Parathyroid adenoma (tissue), 2 donors: ENCODE measurements around the gene CEP162.
"Not testable (repeated sequence)": the region's sequence is repeated elsewhere in the genome, so short reads cannot be mapped to it uniquely, and the experiment has no call there.

Source experiments
- H2AFZ ChIP-seq: fragments of 300-600 bp; sonication (generic); one replicate; pipeline ENCODE4 v1.7.0; 2017; ENCODE audit warnings: antibody characterized with exemption, mild to moderate bottlenecking
- H3K27ac ChIP-seq: fragments of 300-600 bp; sonication (generic); one replicate; pipeline ENCODE4 v1.7.0; 2017
- H3K27me3 ChIP-seq: fragments of 300-600 bp; sonication (generic); one replicate; pipeline ENCODE4 v1.7.0; 2017; ENCODE audit warnings: low read length; ENCODE audit not compliant: control insufficient read depth, insufficient read depth
- H3K36me3 ChIP-seq: fragments of 300-600 bp; sonication (generic); one replicate; pipeline ENCODE4 v1.7.0; 2017; ENCODE audit warnings: low read length; ENCODE audit not compliant: control insufficient read depth, insufficient read depth
- H3K4me1 ChIP-seq: fragments of 300-600 bp; sonication (generic); one replicate; pipeline ENCODE4 v1.7.0; 2017; ENCODE audit warnings: control low read depth
- H3K4me2 ChIP-seq: fragments of 300-600 bp; sonication (generic); one replicate; pipeline ENCODE4 v1.7.0; 2017; ENCODE audit warnings: low read length
- H3K4me3 ChIP-seq: fragments of 300-600 bp; sonication (generic); one replicate; pipeline ENCODE4 v1.7.0; 2017; ENCODE audit warnings: low read depth, low read length
- H3K79me2 ChIP-seq: fragments of 300-600 bp; sonication (generic); one replicate; pipeline ENCODE4 v1.7.0; 2017; ENCODE audit warnings: control low read depth
- H3K9ac ChIP-seq: fragments of 300-600 bp; sonication (generic); one replicate; pipeline ENCODE4 v1.7.0; 2017; ENCODE audit warnings: mild to moderate bottlenecking
- H3K9me3 ChIP-seq: fragments of 300-600 bp; sonication (generic); one replicate; pipeline ENCODE4 v1.7.0; 2017; ENCODE audit warnings: low read length; ENCODE audit not compliant: control insufficient read depth
- TF ChIP-seq, protein P1 (sequence below): fragments of 300-600 bp; sonication (generic); IDR thresholded peaks from one replicate; pipeline ENCODE4 v1.7.0; 2017; ENCODE audit warnings: antibody characterized with exemption, mild to moderate bottlenecking
- donor health status: primary hyperparathyroidism.

CEP162 gene

DNA sequence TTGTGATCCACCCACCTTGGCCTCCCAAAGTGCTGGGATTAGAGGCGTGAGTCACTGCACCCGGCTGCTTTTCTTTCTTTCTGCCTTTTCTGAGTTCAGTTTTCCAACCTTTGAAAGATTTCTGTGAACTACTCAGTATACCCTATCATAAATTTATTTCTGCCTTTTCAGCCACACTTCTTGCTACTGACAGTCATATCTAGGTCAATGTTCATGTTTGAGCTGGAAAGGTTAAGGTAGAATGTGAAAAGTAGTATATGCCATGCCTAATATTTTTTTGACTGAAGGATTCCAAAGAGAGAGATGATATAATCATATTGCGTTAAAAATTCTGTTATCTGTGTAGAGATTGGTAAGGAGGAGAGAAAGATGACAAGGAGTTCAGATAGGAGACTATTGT is 25.9 kb upstream of the CEP162 start:
- Histone ChIP-seq H3K36me3 (no peaks in the 10 kb centered on the region), H3K27me3 (peaks cover 2% of the 10 kb centered on the region), H3K4me1 (no peaks in the 10 kb centered on the region), H3K4me2 (no peak overlapping the region), H2AFZ (no peak overlapping the region), H3K9me3 (no peaks in the 10 kb centered on the region), H3K79me2 (no peaks in the 10 kb centered on the region), H3K4me3 (no peak overlapping the region), H3K27ac (no peak overlapping the region), H3K9ac (no peak overlapping the region)
- TF ChIP-seq, protein P1, sequence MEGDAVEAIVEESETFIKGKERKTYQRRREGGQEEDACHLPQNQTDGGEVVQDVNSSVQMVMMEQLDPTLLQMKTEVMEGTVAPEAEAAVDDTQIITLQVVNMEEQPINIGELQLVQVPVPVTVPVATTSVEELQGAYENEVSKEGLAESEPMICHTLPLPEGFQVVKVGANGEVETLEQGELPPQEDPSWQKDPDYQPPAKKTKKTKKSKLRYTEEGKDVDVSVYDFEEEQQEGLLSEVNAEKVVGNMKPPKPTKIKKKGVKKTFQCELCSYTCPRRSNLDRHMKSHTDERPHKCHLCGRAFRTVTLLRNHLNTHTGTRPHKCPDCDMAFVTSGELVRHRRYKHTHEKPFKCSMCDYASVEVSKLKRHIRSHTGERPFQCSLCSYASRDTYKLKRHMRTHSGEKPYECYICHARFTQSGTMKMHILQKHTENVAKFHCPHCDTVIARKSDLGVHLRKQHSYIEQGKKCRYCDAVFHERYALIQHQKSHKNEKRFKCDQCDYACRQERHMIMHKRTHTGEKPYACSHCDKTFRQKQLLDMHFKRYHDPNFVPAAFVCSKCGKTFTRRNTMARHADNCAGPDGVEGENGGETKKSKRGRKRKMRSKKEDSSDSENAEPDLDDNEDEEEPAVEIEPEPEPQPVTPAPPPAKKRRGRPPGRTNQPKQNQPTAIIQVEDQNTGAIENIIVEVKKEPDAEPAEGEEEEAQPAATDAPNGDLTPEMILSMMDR: no peak

DNA sequence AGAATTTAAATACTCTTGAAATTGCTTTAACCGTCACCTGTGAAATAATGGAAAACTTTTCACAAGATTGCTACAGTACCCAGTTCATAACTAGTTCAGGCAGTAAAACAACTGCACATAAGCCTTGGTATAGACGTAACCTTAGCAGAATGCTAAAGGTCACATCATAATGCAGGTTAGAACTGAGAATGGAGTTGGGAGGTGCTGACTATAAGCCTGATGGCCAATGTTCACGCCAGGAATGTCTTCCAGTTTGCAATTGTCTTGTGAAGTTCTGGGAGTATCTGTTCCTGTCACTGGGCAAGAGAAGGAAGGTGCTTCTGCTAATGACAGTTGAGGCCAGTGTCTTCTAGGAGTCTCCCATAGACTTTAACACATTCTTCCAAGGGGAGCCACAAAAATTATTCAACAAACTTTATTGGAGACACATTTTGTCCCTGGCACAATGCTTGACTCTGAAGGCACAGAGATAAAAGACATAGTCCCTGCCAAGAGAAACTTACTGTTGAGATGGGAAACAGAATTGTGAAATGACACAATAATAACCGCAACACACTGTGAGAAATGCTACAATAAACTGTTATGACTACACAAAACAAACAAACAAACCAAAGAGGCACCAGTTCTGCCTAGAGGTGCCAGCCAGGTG is 24.6 kb upstream of the CEP162 start:
- Histone ChIP-seq H3K4me2 (no peak overlapping the region), H3K4me3 (no peak overlapping the region), H3K36me3 (no peaks in the 10 kb centered on the region), H3K79me2 (no peaks in the 10 kb centered on the region), H3K27ac (no peak overlapping the region), H3K9ac (no peak overlapping the region), H2AFZ (no peak overlapping the region), H3K9me3 (no peaks in the 10 kb centered on the region), H3K27me3 (peaks cover 2% of the 10 kb centered on the region), H3K4me1 (no peaks in the 10 kb centered on the region)
- TF ChIP-seq, protein P1: no peak

DNA sequence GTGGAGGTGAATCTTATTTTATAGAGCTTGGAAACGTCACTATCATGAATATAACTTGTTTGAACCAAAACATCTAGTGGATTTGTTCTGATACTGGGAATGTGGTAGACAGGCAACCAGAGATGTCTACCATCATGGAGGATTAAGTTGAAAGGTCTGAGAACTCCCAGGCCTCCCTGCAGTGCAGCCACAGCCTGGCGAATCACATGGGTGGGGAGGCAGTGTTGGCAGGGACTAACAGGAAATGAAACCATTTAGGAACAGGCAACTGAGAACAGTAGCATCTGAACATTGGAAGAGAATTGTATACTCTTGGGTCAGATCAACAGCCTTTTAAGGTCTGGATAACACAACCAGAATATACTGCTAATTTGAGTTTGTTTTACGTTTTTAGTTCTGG is 22.3 kb upstream of the CEP162 start:
- H3K27me3 ChIP-seq: peaks cover 2% of the 10 kb centered on the region
- H3K79me2 ChIP-seq: no peaks in the 10 kb centered on the region
- H3K4me1 ChIP-seq: no peaks in the 10 kb centered on the region
- H2AFZ ChIP-seq: no peak overlapping the region
- no peak overlapping the region for H3K27ac ChIP-seq
- H3K9me3 ChIP-seq: no peaks in the 10 kb centered on the region
- H3K4me2 ChIP-seq: no peak overlapping the region
- H3K4me3 ChIP-seq: no peak overlapping the region
- H3K36me3 ChIP-seq: no peaks in the 10 kb centered on the region
- TF ChIP-seq, protein P1: no peak
- no peak overlapping the region for H3K9ac ChIP-seq

DNA sequence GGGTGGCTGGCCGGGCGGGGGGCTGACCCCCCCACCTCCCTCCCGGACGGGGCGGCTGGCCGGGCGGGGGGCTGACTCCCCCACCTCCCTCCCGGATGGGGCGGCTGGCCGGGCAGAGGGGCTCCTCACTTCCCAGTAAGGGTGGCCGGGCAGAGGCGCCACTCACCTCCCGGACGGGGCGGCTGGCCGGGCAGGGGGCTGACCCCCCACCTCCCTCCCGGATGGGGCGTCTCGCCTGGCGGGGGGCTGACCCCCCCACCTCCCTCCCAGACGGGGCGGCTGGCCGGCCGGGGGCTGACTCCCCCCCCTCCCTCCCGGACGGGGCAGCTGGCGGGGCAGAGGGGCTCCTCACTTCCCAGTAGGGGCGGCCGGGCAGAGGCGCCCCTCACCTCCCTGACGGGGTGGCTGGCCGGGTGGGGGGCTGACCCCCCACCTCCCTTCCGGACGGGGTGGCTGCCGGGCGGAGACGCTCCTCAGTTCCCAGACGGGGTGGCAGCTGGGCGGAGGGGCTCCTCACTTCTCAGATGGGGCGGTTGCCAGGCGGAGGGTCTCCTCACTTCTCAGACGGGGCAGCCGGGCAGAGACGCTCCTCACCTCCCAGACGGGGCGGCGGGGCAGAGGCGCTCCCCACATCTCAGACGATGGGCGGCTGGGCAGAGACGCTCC is 17.1 kb upstream of the CEP162 start:
- not testable (repeated sequence) for H3K36me3 ChIP-seq, H3K4me3 ChIP-seq, H3K4me2 ChIP-seq, H3K9me3 ChIP-seq, H3K27ac ChIP-seq, H3K4me1 ChIP-seq, H3K79me2 ChIP-seq, H3K27me3 ChIP-seq, H3K9ac ChIP-seq, H2AFZ ChIP-seq

DNA sequence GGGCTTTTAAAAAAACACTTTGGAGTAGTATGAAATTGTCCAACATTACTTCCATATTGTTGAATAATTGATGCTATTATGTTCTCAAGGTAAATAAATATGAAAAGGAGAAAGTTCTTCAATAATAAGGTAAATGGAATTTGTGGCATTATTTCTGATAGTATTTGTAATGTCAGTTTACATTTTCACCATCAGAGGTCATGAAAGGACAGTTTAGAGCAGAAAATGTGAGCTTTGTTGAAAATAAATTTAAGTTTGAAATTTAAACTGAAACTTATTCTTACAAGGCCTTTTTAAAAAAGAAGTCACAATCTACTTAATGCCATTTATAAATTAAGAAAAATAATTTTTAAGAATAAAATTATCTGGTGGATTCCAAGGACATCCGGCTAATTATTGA is 15.8 kb upstream of the CEP162 start:
- no peak overlapping the region for H2AFZ ChIP-seq
- H3K4me2 ChIP-seq: no peak overlapping the region
- H3K9ac ChIP-seq: no peak overlapping the region
- H3K4me3 ChIP-seq: no peak overlapping the region
- H3K9me3 ChIP-seq: no peaks in the 10 kb centered on the region
- TF ChIP-seq, protein P1: no peak
- no peak overlapping the region for H3K27ac ChIP-seq
- no peaks in the 10 kb centered on the region for H3K27me3 ChIP-seq
- H3K79me2 ChIP-seq: no peaks in the 10 kb centered on the region
- no peaks in the 10 kb centered on the region for H3K4me1 ChIP-seq
- H3K36me3 ChIP-seq: no peaks in the 10 kb centered on the region
